ENCODE measurements around the gene RBM47. TPM values are rescaled to one million over a fixed set of nuclear protein-coding genes. Genes with fewer than 3 reads are reported as not detected.

Gene RBM47
- total RNA-seq, 1 donor from 2014 or later, result 7.1 TPM

- Histone ChIP-seq H3K4me1 (no peaks in the 10 kb centered on the region), H3K9me3 (no peaks in the 10 kb centered on the region), H3K27me3 (no peaks in the 10 kb centered on the region), H3K27ac (no peak overlapping the region), H3K4me3 (no peak overlapping the region), H3K36me3 (no peaks in the 10 kb centered on the region)
- DNase-seq (ENCODE audit: low spot score in 2 of 2), result no peak
- intact Hi-C loops (cut with DNase I), result no loop called here
- TF ChIP-seq CTCF (IDR thresholded peaks at IDR 0.05), result no peak
Measured at GRCh38 chr4:40473578-40474388, 155.9 kb downstream of the RBM47 start.

- Histone ChIP-seq H3K36me3 (no peaks in the 10 kb centered on the region), H3K9me3 (no peaks in the 10 kb centered on the region), H3K4me3 (no peak overlapping the region), H3K4me1 (no peaks in the 10 kb centered on the region), H3K27ac (no peak overlapping the region), H3K27me3 (no peaks in the 10 kb centered on the region)
- TF ChIP-seq CTCF (IDR thresholded peaks at IDR 0.05), result no peak
- intact Hi-C loops (cut with DNase I), result no loop called here
- DNase-seq (ENCODE audit: low spot score in 2 of 2), result no peak
Measured at GRCh38 chr4:40471923-40472322, 157.7 kb downstream of the RBM47 start.

GRCh38 chr4:40466789-40467188 is 162.9 kb downstream of the RBM47 start:
- H3K4me1 ChIP-seq, result no peaks in the 10 kb centered on the region
- no peaks in the 10 kb centered on the region for H3K36me3 ChIP-seq
- intact Hi-C loops (cut with DNase I), result no loop called here
- no peaks in the 10 kb centered on the region for H3K9me3 ChIP-seq
- DNase-seq (ENCODE audit: low spot score in 2 of 2), result no peak
- H3K27ac ChIP-seq, result no peak overlapping the region
- no peak overlapping the region for H3K4me3 ChIP-seq
- no peaks in the 10 kb centered on the region for H3K27me3 ChIP-seq
- TF ChIP-seq CTCF (IDR thresholded peaks at IDR 0.05), result no peak

- no peaks in the 10 kb centered on the region for H3K36me3 ChIP-seq
- TF ChIP-seq CTCF (IDR thresholded peaks at IDR 0.05), result no peak
- no peak overlapping the region for H3K4me3 ChIP-seq
- no peak for DNase-seq (ENCODE audit: low spot score in 2 of 2)
- H3K9me3 ChIP-seq, result no peaks in the 10 kb centered on the region
- no peaks in the 10 kb centered on the region for H3K4me1 ChIP-seq
- intact Hi-C loops (cut with DNase I), result no loop called here
- no peaks in the 10 kb centered on the region for H3K27me3 ChIP-seq
- H3K27ac ChIP-seq, result no peak overlapping the region
Measured at GRCh38 chr4:40462326-40462725, 167.3 kb downstream of the RBM47 start.

GRCh38 chr4:40461879-40462278 is 167.8 kb downstream of the RBM47 start:
- DNase-seq (ENCODE audit: low spot score in 2 of 2), result no peak
- TF ChIP-seq CTCF (IDR thresholded peaks at IDR 0.05), result no peak
- Histone ChIP-seq H3K4me3 (no peak overlapping the region), H3K36me3 (no peaks in the 10 kb centered on the region), H3K9me3 (no peaks in the 10 kb centered on the region), H3K27me3 (no peaks in the 10 kb centered on the region), H3K27ac (no peak overlapping the region), H3K4me1 (no peaks in the 10 kb centered on the region)
- intact Hi-C loops (cut with DNase I), result no loop called here

All from ascending aorta (tissue), 2 donors.